HCEC 1CT (cell line): ENCODE measurements around the gene ACRBP.

Experiments used
- DNase-seq: peaks from one replicate; pipeline ENCODE4 v3.0.0-alpha.2; 2017

Gene ACRBP

DNA sequence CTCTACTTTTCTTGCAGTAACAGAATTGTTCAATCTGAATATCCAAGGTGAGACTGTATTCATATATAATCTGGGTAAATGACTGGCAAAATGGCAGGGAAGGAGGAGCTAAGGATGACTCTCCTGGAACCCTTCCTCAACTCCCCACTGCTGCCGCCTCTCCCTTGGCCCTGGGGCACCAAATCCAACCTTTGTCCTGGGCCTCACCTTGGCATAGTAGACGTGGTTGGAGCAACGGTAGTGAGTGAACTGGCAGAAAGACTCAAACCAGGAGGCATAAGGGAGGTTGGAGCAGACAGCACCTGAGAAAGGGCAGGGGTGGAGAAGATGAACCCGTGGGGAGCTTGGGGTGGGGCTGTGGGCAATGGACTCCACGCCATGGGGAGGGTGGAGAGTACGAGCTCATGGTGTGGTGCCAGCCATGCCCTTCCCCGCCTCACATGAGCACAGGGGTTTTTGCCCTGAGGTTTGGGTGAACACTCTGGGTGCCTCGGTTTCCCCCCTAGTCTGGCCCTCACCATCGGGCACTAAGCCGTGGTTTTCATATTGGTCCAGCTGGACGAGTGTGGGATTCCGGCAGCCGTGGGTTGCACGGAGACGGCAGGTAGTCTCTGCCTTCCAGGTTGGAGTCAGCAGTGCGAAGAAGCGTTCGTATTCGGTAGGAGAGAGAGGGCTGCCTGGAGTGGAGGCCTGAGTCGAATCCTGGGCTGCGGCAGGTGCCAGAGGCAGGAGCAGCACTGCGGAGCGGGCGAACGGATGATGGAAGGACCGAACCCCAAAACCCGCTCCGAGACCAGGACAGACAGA, 753 bp downstream of the ACRBP start:
- no peak for DNase-seq

DNA sequence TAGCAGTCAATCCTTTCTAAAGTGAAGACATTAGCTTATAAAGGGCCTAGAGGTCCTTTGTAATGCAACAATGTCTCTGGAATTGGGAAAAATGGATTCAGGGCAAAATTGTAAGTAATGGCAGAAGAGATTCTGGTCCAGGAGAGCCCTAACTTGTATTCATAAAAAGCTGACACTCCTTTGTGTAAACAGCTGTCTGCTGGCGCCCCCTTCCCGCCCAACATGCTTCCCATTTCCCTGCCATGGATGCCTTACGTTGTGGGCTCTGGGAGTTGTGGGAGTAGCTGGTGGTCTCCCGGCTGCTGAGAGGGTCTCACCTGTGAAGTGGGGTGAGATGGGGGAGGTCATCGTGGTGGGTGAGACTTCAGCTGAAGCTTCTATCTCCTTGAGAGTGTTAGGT, 2.3 kb downstream of the ACRBP start:
- DNase-seq, result no peak

DNA sequence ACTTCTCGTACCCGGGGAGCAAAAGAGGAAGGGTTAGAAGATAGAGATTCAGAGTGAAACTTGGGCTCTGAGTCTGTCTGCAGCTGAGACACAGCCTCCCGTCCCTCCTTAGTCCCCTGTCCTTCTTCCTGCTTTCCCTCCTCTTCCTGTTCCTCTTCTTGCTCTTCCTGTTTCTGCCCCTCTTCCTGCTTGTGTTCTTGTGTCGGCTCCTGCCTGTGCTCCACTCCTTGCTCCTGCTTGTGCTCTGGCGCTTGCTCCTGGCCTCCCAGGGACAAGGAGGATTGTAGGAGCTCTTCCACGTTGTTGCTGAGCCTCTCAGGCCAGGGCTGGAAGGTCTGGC, 3.0 kb downstream of the ACRBP start:
- DNase-seq, result no peak

DNA sequence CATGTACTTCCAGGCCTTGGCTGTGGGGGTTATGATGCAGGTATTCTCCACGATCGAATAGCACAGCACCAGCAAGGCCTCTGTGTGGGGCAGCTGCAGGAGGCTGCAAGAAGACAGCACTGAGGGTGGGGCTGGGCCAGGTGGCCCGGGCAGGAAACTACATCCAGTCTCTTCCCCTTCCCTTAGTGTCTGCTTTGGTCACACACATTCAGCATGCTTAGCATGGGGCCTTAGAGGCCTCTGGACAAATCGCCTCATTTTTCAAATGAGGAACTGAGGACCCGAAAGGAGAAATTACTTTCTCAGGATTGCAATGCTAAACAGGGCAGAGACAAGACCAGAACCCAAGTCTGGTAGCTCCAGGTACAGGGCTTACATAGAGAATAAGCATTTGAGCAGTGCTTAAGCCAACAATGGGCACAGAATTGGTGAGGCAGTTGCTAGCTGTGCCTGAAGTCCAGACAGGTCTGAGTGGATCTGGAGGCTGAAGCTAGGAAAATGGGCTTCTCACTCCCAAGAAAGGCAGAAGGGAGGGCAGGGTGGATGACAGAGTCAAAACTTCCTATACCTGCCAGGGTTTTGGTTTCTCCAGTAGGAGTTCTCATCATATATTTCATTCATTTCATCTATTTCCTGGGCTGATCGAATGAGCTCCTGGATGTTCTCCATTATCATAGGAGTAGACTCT, 3.5 kb downstream of the ACRBP start:
- no peak for DNase-seq

DNA sequence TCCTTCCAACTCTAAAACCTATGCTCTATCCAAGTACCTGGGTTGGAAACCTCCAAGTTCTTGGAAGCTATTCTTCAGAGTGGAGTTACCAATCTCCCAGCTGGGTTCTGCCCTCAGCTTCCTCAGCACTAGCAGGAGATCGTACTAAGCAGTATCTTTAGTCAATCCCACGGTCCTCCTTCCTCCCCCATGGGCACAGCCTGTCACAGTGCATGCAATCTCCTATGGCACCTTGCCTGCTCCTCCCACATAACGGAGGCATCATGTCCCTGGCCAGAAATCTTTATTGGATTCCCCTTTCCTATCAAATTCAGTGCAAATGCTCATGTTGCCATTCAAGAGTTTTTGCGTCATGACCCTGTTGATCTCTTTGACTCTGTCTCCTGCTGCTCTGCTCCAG, 6.1 kb downstream of the ACRBP start:
- no peak for DNase-seq

DNA sequence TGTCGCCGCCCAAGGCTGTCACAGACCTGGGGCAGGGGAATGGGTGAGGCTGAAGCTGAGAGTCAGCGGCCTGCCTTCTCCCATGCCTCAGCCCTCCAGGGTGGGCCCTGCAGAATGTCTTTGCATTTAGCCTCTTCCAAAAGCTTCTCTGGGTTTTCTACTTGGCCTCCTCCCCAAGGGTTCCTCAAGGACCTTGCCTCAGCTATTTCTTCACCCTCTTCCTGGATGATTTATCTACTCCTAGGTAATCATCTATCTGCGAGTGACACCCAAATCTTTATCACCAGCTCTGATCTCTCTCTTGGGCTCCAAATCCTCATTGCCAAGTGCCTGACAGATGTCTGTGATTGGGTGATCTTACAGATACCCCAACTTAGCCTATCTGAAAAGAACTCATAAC, 6.7 kb downstream of the ACRBP start:
- no peak for DNase-seq

DNA sequence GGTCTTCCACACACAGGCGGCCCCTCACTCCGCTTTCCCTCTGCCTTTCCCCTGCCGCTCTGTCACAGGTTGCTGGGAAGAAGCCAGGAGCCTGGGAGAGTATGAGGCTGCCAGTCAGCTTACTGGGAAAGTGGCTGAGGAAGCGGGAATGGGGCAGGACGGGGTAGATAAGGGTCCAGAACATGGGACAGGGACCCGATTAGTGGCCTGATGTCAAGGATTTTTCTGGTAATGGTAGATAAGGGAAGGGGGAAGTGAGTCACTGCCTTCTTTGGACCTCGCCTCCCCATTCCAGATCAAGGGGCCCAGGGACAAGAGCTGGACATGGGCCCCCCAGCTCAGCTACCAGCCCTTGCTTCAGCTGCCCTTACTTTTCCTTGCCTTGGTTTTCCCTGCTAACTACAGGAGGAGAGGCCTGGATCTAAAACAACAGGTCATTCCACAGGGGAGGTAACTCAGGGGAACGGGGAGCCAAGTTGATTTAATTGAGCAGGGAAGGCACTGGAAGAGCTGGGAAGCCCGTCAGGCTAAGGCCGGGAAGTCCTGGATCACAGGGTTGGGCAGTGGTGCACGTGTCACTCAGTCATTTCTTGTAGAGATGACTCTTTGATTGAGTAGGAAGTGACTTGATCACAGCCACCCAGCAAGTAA, 8.0 kb downstream of the ACRBP start:
- DNase-seq, result no peak

DNA sequence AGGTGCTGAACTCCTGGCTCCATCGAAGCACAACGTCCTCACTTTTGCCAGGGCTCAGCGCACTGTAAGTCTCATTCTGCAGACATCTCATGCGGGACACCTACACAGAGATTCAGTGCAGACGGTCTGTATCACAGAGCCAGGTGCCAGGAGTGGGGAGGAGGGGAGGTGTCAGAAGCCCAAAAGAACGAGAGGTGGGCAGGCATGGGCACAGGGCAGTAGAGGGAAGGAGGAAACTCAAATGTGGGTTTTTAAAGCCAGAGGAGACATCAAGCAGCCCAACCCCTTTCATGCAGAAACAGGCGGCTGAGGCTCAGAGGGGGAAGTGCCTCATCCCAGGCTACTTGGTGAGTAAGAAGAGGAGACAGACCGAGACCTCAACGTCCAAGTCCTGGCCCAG, 8.9 kb downstream of the ACRBP start:
- DNase-seq, result no peak

DNA sequence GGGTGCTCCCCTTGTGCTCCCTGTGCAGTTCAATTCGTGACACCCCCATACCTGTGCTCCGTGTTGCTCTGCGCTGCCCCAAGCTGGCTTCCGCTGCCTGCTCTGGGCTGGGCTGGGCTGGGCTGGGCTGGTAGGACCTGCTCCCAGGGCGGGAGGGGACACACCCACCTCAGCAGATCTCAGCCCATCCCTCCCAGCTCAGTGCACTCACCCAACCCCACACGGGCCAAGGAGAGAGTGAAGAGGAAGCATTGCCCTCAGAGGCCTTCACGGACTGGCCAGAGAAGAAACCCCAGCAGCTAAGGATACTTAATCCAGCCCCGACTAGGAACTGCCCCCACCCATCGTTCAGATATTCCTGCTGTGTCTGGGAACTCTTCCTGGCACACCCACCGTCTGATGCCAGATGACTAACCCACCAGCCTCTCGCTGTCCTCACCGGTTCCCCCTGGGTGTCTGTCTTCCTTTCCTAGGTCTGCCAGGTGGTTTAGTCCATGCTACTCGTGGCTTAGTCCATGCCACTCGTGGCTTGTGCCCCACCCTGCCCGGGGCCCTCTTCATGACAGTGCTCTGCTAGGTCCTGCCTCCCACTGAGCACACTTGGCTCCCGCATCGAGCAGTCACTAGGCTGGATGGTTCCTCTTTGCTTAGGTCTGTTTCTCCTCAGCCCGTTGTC, 11.2 kb downstream of the ACRBP start, which contains the start of gene LPAR5:
Gene LPAR5, minus strand, starts transcription at position 104 of the 676 bp plus-strand sequence. CDS start 14,711 bp downstream, outside the sequence.
- no peak for DNase-seq

DNA sequence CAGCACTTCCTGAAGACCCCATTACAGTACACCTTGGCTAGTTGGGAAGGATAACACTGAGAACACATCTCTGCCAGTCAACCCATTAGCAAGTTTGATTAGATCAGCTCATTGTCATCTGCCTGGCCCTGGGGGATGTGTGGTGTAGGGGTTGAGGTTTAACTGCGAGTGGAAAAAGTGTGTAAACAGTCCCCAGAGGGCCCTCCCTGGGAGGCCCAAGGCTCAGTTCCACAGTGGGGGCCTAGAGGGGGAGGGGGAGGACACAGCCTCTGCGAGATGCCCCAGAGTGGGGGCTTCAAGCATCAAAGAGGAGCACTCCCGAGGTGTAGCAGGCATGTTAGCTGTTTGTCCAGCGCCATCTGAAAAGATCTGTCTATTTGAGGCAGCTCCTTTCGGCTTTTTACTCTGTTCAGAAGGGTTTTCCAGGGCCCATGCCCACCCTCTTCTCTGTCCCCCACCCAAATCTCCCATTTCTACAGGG, 11.8 kb downstream of the ACRBP start:
- no peak for DNase-seq

DNA sequence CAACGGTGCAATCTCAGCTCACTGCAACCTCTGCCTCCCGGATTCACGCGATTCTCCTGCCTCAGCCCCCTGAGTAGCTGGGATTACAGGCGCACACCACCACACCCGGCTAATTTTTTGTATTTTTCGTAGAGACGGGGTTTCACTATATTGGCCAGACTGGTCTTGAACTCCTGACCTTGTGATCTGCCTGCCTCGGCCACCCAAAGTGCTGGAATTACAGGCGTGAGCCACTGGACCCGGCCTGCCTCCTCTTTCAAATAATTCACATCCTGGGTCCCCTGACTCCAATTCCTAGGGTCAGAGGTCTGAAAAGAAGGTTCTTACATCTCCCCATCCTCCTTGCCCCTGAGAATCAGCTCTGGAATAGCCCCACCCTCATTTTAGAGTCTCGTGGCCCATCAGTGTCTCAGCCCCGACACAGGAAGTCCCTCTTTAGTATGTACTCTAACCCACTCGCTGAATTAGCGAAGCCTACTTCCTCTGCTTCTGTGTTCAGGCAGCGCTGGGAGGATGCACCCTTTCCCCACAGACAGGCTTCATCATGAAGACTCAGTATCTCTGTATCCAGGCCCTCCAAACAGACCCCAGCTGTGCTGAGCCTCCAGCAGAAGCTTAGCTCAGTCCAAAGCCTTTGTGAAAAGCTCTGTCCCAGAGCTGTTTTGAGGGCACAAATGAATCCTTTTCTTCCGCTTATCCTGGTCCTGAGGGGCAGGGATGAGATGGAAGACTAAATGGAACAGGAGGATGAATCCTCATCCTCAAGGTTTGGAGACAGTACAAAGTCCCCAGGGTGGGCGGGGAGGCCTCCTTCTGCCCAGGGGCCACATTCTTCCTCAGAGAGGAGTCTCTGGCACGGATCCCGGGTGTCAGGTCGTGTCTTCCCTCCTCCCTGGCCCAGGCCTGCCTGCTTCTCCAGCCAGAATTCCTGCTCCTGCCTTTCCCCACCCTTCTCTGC, 14.9 kb downstream of the ACRBP start:
- DNase-seq, result no peak

DNA sequence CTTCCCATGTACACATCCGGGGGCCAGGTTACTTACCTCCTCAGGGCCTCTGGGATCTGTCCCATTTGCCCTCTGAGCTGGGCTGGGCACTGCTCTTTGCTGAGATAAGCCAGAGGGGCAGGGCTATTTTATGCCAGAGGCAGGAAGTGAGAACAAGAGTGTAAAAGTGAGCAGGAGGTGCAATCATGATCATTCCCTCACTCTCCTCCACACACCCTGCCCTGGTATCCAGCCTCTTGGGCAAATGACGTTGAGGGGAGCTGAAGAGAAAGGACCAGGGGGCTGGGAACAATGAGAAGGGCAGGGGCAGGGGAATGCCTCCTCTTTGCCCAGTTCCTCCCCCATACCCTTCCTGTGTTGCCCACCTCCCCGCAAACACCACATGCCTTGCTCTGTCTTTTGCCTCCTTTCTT, 15.7 kb downstream of the ACRBP start:
- DNase-seq, result no peak

DNA sequence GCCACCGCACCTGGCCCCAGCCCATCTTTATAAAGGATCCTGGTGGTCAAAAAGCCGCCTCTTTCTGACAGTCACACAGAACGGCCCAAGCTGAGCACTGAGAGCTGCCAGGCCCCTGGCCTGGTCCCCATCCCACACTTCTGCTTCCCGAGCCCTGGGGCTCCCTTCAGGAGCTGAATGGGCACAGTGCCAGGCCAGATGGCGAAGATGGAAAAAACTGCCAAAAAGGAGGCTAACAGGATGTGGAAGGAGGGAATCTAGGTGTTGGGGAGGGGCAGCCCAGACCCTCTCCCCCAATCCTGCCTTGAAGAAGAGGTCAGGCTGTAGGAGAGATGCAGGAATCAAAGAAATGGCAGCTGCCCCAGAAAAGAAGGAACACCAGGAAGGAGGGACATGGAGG, 16.5 kb downstream of the ACRBP start:
- DNase-seq, result no peak

DNA sequence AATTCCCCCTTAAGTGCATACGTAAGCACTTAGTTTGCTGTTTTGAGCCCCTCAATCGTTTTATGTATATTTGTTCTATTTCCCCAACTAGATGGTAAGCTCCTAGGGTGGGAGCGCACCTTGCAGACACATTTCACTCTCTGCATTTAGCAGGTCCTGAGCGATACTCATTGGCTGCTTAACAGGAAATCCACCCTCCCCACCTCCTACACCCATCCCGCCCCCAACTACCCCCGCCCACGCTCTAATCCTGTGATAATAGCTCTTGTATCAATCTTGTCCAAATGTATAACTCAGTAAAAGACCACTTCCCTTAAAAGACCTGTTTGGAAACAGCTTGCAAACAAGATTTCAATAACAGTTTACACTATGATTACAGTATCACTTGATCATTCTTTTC, 19.6 kb downstream of the ACRBP start:
- no peak for DNase-seq

DNA sequence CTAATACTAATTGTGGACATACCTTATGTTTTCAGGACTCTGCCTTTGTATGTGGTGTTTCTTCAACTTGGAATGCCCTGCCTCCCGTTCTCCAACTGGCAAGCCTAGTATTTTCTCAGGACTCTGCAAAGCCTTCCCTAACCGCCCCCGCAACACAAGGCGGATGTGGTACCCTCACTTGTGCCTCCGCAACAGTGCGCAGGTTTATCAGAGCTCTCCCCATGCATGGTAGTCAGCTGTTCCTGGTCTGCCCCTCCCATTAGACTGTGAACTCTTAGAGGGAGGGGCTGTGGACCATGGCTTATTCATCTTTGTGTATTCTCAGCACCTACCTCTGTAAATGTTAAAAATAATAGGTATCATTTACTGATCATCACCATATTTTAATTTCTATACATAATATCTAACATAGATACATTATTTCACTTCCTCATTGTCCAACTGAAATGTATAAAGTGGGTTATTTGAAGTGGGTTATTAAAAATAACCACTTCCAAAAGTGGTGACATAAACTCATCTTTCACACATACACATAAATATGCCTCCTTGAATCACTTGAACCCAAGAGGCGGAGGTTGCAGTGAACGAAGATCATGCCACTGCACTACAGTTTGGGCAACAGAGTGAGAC, 20.5 kb downstream of the ACRBP start:
- no peak for DNase-seq

DNA sequence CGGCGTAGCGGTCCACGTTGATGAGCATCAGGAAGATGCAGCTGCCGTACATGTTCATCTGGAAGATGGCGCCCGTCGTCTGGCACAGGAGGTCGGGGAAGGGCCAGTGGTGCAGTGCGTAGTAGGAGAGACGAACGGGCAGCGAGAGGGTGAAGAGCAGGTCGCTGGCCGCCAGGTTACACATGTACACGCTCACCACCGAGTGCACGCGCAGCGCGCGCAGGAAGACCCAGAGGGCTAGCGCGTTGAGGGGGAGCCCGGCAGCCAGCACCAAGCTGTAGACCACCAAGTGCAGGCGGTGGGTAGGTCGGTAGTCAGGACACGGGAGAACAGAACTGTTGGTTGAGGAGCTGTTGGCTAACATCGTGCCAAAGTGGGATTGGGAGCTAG, 26.4 kb downstream of the ACRBP start:
- DNase-seq, result no peak

DNA sequence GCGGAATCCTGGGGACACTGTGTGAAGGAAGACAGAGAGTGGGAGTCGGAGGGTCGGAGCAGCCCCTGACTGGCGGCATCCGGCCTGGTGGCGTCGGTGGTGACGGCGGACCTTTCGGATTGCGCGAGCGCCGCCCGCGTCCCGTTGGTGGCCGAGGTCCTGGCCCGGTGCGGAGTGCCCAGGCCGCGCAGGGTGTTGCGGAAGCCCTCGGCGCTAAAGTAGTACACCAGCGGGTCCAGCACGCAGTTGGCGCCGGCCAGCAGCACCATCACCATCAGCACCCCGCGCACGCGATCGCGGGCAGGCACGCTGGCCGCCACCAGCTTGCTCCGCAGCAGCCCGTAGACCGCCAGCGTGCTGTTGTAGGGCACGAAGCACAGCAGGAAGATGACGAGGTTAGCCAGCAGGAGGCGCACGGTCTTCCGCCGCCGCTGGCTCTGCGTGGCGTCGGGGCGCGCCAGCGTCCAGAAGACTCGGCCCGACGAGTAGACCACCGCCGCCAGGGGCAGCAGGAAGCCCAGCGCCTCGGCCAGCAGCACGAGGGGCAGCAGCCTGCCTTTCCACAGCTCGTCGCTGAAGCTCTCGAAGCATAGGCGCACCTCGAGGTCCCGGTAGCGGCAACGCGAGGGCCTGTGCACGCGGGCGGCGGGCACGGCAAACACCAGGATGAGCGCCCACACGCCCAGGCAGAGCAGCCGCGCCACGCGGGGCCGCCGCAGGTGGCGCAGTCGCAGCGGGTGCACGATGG, 26.9 kb downstream of the ACRBP start:
- no peak for DNase-seq

DNA sequence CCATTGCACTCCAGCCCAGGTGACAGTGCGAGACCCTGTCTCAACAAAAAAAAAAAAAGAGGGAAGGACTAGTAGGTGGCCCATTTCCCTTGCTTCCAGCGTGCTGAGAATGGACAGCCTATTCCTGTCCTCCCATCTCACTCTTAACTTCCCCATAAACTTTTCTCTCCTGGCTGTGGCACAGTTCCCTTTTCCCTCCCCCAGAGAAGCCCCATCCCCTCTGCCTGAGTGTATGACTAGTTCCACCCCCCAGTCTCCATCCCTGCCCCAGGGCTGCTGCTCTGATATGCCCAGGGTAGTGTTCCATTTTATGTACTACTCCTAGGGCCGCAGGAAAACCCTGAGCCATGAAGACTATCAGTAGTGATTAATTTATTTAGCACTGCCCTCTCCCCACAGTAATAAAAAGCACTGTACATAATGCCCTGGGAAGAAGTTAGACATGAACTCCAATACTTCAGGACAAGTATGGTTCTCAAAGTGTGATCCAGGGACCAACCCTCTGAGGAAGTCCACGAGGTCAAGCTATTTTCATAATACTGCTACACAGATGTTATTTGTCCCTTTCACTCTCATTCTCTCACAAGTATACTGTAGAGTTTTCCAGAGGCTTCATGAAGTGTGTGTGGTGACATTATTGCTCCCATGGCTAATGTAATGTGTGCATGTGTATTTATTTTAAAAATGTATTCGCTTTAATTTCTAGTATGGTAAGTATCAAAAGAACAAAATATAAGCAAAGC, 28.6 kb downstream of the ACRBP start:
- DNase-seq, result no peak

DNA sequence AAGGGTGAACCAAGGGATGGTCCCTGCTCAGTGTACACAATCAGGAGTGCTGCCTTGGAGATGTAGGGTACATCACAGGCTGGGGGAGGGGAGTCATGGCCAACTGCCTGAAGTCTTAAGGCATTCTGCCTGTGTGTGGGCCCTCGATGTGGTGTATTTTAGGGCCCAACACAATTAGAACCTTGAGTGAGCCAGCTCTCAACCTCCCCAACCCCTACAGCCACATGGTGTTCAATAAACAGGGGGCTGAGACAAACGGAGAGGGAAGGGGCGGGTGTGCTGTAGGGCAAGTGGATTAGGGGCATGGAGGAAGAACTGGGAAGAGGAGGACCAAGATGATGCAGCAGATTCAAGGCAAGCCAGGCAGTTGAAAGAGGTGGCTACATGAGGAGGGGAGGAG, 31.4 kb downstream of the ACRBP start:
- no peak for DNase-seq

DNA sequence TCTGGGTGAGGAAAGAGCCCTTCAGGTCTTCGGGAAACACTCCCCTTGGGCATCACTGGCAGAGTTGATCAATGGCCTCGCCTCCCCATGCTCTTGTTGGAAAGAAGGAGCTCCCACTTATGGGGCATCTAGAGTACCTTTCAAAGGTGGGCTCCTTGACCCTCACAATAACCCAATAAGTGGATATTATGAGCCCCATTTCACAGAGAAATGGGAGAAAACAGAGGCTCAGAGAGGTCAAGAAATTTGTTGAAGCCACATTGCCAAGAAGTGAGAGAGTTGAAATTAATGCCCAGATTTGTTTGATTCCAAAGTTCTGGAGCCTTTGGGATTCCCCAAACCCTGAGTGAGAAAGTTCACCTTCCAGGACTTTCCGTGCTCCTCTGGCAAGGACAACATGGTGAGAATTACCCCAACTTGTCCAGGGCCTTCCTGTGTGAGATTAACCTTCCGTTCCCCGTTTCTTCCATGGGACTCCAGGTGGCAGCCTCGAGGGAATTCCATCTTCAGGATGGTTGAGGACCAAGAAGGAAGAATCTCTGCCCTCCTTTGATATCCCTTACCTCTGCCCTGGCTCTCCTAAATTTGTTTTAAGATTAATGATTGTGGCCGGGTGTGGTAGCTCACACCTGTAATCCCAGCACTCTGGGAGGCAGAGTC, 32.6 kb downstream of the ACRBP start:
- no peak for DNase-seq
